T-helper 1 cell treated with Interleukin-12 subunit alpha and Interleukin-12 subunit beta and Interleukin-4 antibody, amounts not matched to agents 30 μg/mL and 1 μg/mL, for 36 hours (primary cell): Measurements from ENCODE around the gene H6PD.

Experiments
- H3K27ac Mint-ChIP-seq: one replicate; pipeline ENCODE4 v1.8.0; 2021; ENCODE audit warnings: mild to moderate bottlenecking, mixed read lengths
- H3K27me3 Mint-ChIP-seq: one replicate; pipeline ENCODE4 v1.8.0; 2021; ENCODE audit warnings: low read depth, mixed read lengths
- H3K36me3 Mint-ChIP-seq: one replicate; pipeline ENCODE4 v1.8.0; 2021; ENCODE audit warnings: low read depth, mixed read lengths
- H3K4me1 Mint-ChIP-seq: one replicate; pipeline ENCODE4 v1.8.0; 2021; ENCODE audit warnings: low read depth, mixed read lengths
- H3K4me3 Mint-ChIP-seq: one replicate; pipeline ENCODE4 v1.8.0; 2021; ENCODE audit warnings: mild to moderate bottlenecking, moderate library complexity, mixed read lengths
- H3K9me3 Mint-ChIP-seq: one replicate; pipeline ENCODE4 v1.8.0; 2021; ENCODE audit warnings: mixed read lengths

H6PD gene

DNA sequence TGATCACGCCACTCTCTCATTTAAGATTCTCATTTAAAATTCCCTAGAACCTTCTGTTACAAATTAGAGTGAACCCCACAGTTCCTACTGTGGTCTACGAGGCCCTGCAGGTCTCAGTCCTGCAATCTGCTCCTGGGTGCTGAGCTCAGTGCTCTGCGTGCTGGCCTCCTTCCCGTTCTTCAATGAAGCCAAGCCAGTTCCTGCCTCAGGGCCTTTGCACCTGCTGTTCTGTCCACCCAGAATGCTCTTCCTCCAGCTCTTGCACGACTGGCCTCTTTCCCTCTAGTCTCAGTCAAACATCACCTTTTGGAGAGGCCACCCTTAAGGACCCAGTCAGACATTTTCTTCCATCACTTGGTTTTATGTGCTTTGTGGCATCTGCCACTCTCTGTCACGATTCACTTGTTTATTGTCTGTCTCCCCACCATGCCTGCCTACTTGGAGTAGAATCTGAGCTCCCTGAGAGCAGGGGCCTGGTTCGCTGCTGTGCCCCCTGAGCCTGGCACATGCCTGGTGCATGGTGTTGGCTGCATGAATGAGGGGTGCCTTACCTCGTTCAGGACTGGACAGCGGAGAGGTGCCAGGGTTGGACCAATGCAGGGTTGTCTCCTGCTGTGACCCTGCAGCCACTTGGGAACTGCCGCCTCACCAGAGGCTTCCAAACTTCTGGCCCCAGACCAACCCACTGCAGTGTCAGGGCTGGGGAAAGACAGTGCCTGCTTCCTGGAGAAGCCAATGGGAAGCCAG is 9.7 kb upstream of the H6PD start:
- Mint-ChIP-seq H3K36me3 (no peaks in the 10 kb centered on the region), H3K27ac (no peak overlapping the region), H3K27me3 (peaks cover 12% of the 10 kb centered on the region), H3K4me3 (no peak overlapping the region), H3K9me3 (no peaks in the 10 kb centered on the region), H3K4me1 (no peaks in the 10 kb centered on the region)

DNA sequence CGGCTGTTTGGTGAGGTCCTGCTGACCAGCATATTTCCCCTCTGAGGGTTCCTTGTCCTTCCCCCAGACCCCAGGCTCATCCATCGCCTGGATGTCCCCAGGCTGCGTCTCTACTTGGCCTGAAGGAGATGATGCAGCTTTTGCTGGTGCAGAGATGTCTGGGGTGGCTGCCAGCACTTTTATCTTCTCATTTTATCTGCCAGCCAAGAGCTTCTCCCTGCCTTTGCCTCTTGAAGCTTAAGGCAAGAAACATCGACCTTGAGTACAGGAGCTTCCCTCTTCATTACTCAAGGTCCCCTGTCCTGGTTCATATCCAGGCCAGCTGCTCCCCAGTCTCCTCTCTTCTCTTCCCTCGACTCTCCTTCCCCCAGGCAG is 9.2 kb upstream of the H6PD start:
- Mint-ChIP-seq H3K9me3 (no peaks in the 10 kb centered on the region), H3K4me1 (no peaks in the 10 kb centered on the region), H3K27ac (no peak overlapping the region), H3K4me3 (no peak overlapping the region), H3K27me3 (peaks cover 8% of the 10 kb centered on the region), H3K36me3 (no peaks in the 10 kb centered on the region)

DNA sequence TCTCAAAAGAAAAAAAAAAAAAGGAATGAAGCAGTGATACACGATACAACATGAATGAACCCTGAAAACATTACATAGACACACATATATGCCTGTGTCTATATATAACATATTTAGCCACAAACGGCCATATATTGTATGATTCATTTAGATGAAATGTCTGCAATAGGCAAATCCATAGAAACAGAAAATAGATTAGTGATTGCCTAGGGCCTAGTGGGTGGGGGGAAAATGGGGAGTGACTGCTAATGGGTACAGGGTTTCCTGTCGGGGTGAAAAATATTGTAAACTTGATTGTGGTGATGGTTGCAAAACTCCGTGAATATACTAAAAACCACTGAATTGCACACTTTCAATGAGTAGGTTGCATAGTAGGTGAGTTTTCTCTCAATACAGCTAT is 6.0 kb upstream of the H6PD start:
- H3K27ac Mint-ChIP-seq: no peak overlapping the region
- peaks cover 6% of the 10 kb centered on the region for H3K27me3 Mint-ChIP-seq
- no peak overlapping the region for H3K4me3 Mint-ChIP-seq

DNA sequence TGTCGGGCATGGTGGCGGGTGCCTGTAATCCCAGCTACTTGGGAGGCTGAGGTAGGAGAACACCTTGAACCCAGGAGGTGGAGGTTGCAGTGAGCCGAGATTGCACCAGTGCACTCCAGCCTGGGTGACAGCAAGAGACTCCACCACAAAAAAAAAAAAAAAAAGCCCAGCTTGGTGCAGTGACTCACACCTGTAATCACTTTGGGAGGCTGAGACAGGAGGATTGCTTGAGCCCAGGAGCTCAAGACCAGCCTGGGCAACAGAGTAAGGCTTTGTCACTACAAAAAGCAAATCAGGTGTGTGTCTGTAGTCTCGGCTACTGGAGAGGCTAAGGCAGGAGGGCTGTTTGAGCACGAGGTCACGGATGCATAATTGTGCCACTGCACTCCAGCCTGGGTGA is 5.0 kb upstream of the H6PD start:
- H3K4me3 Mint-ChIP-seq: no peak overlapping the region
- peaks cover 4% of the 10 kb centered on the region for H3K4me1 Mint-ChIP-seq
- H3K27ac Mint-ChIP-seq: no peak overlapping the region
- peaks cover 6% of the 10 kb centered on the region for H3K27me3 Mint-ChIP-seq
- H3K36me3 Mint-ChIP-seq: no peaks in the 10 kb centered on the region
- H3K9me3 Mint-ChIP-seq: no peaks in the 10 kb centered on the region

More for the DNA sequence above, 6.0 kb upstream of the H6PD start:
- no peaks in the 10 kb centered on the region for H3K9me3 Mint-ChIP-seq
- H3K4me1 Mint-ChIP-seq: no peaks in the 10 kb centered on the region
- H3K36me3 Mint-ChIP-seq: no peaks in the 10 kb centered on the region

DNA sequence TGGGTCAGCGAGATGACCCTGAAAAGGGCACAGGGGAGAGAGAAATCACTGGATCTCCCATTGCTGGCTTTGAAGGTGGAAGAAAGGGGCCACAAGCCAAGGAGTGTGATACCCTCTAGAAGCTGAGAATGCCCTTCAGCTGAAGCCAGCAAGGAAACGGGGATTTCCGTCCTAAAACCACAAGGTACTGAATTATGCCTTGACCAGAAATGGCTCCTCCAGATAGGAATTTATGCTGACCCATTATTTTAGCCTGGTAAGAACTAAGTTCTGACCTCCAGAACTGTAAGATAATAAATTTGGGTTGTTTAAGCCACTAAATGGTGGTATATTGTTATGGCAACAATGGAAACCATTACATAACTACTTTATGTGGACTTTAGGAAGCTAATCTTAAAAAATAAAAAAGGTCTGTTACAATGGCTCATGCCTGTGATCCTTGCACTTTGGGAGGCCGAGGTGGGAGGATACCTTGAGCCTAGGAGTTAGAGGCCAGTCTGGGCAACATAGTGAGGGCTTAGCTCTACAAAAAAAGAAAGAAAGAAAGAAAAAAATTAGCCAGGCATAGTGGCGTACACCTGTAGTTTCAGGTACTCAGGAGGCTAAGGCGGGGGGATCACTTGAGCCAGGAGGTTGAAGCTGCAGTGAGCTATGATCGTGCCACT is 3.6 kb upstream of the H6PD start:
- Mint-ChIP-seq H3K9me3 (no peaks in the 10 kb centered on the region), H3K4me1 (peaks cover 4% of the 10 kb centered on the region), H3K27me3 (peaks cover 6% of the 10 kb centered on the region), H3K27ac (no peak overlapping the region), H3K36me3 (no peaks in the 10 kb centered on the region), H3K4me3 (no peak overlapping the region)

DNA sequence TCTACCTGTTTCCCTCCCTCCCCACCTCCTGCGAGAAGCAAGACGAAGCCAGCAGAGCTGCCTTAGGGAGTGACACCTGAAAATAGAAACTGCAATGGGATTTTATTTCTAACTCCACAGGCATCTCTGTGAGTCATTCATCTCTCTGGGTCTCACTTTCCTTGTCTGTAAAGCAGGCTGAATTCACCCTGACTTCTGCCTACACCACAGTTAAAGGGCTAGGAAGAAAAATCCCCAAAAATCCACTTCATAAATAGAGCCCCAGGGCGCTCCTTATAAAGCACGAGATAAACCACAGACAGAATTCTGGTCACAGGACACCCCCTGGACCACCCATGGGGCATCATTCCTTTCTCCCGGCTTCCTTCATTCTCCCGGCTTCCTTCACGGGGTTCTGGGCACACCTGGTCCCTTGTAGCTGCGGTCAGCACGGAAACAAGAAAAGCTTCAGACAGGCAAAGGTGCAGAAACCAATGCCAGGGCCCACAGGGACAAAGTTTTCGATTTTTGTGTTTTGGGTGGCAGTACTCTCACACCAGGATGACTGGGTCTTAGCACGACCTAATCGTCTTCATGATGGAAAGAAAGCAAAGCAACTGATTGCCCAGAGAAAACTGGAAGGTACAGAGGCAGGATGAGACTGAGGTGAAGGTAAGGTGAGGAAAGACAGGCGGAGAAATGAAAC is 2.8 kb upstream of the H6PD start:
- Mint-ChIP-seq H3K4me3 (peak overlapping the region; percentile 33), H3K36me3 (no peaks in the 10 kb centered on the region), H3K4me1 (peaks cover 4% of the 10 kb centered on the region), H3K27me3 (peaks cover 1% of the 10 kb centered on the region), H3K9me3 (no peaks in the 10 kb centered on the region), H3K27ac (no peak overlapping the region)

DNA sequence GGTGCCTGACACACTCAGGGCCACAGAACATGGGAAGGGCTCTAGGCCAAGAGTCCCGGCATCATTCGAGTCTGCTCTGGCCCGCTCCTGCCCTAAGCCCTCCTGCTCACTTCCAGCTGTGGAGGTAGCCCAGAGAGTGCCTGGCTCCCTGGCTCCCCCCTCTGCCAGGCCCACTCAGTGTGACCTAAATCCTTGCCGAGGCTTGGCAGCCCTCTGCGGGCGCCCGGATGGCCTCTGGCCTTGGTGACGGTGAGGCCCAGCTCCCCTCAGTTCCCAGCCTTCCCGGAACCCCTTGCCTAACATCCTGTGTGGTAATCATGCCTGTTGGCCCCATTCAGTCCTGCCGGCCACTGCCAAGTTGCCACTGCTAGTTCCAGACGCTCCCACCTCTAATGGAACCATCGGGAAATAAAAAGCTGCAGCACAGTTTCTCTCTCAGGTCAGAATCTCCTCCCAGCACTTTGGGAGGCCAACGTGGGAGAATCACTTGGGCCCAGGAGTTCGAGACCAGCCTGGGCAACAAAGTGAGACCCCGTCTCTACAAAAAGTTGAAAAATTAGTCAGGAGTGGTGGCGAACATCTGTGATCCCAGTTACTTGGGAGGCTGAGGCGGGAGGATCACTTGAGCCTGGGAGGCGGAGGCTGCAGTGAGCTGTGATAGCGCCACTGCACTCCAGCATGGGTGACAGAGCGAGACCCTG is 1.2 kb upstream of the H6PD start:
- peak overlapping the region; percentile 26 for H3K4me3 Mint-ChIP-seq
- peak overlapping the region; percentile 95 for H3K27ac Mint-ChIP-seq
- peaks cover 8% of the 10 kb centered on the region for H3K36me3 Mint-ChIP-seq
- H3K9me3 Mint-ChIP-seq: no peaks in the 10 kb centered on the region
- peaks cover 2% of the 10 kb centered on the region for H3K27me3 Mint-ChIP-seq
- H3K4me1 Mint-ChIP-seq: peaks cover 9% of the 10 kb centered on the region

DNA sequence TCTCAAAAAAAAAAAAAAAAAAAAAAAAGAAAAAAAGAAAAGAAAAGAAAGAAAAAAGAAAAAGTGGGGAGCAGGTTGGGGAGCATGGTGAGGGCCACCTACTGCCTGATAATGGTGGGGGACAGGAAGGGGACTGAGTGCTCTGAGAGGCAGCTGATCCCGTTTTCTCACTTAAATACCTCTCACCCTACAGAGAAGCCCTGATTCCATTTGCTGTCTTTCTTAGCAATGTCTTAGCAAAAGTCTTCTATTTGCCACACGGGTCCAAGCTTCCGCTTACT is 692 bp upstream of the H6PD start:
- peak overlapping the region; percentile 95 for H3K4me3 Mint-ChIP-seq
- H3K9me3 Mint-ChIP-seq: no peaks in the 10 kb centered on the region
- peak overlapping the region; percentile 95 for H3K27ac Mint-ChIP-seq
- peaks cover 13% of the 10 kb centered on the region for H3K4me1 Mint-ChIP-seq
- H3K27me3 Mint-ChIP-seq: peaks cover 4% of the 10 kb centered on the region
- peaks cover 11% of the 10 kb centered on the region for H3K36me3 Mint-ChIP-seq

DNA sequence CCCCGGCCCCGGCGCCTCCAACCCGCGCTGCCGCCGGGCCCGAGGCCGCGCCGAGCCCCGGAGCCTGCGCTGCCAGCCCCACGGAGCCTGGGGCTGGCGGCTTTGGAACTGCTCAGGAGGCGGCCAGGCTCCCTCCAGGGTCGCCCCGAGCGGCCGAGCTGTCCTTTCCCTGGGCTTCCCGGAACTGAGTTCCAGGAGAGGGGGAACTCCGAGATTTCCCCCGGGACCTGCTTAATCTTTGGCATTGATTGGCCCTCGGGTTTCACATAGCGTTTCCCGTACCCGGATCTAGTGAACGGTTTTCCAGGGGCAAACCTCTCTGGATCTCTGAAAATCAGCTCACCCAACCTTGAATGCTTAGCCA is 504 bp downstream of the H6PD start:
- peaks cover 24% of the 10 kb centered on the region for H3K4me1 Mint-ChIP-seq
- peak overlapping the region; percentile 90 for H3K27ac Mint-ChIP-seq
- H3K36me3 Mint-ChIP-seq: peaks cover 11% of the 10 kb centered on the region
- peaks cover 4% of the 10 kb centered on the region for H3K27me3 Mint-ChIP-seq
- no peaks in the 10 kb centered on the region for H3K9me3 Mint-ChIP-seq
- H3K4me3 Mint-ChIP-seq: peak overlapping the region; percentile 84

DNA sequence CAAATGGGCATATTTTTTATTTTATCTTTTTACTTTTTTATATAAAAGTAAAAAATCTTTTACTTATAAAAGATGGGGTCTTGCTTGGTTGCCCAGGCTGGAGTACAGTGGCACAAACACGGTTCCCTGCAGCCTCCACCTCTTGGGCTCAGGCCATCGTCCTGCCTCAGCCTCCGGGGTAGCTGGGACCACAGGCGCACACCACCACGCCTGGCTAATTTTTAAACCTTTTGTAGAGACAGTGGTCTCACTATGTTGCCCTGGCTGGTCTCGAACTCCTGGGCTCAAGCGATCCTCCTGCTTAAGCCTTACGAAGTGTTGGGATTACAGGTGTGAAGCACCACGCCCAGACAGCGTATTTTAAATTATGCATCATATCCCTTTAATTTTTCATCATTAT is 986 bp downstream of the H6PD start:
- H3K27me3 Mint-ChIP-seq: peaks cover 4% of the 10 kb centered on the region
- H3K4me1 Mint-ChIP-seq: peaks cover 29% of the 10 kb centered on the region
- H3K9me3 Mint-ChIP-seq: no peaks in the 10 kb centered on the region
- H3K36me3 Mint-ChIP-seq: peaks cover 11% of the 10 kb centered on the region
- peak overlapping the region; percentile 90 for H3K27ac Mint-ChIP-seq
- peak overlapping the region; percentile 84 for H3K4me3 Mint-ChIP-seq

DNA sequence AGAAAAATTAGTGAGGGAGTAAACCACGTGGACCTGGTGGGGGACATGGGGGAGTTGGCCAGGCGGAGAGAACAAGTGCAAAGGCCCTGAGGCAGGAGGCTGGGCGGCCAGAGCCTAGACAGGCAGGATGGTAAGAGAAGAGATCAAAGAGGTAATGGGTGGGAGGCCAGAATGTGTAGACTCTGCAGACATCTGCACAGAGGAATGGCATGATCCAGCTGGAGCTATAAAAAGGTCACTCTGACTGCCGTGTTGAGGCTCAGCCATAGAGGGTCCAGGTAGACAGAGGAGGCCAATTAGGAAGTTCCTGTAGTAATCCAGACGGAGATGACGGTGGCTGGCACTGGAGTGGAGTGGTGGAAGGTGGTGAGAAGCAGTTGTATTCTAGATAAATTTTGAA is 3.6 kb downstream of the H6PD start:
- Mint-ChIP-seq H3K9me3 (no peaks in the 10 kb centered on the region), H3K4me3 (peak overlapping the region; percentile 47), H3K36me3 (peaks cover 18% of the 10 kb centered on the region), H3K27me3 (peaks cover 4% of the 10 kb centered on the region), H3K27ac (no peak overlapping the region), H3K4me1 (peaks cover 44% of the 10 kb centered on the region)

DNA sequence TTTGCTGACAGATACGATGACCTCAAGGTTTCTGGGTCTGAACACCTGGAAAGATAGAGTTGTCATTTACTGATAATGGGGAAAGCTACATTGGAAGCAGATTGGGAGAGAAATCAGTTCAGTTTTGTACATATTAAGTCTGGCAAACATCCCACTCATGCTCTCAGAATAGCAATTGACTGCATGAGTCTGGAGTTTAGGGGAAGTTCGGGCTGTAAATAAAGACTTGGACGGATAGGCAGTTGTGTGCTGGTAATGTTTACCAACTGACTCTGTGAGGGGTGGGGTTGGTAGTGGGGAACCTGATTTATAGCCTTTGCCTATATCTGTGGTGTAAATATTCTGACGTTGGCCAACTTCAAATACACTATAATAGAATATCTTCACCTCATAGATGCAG is 4.0 kb downstream of the H6PD start:
- Mint-ChIP-seq H3K4me3 (peak overlapping the region; percentile 47), H3K27ac (no peak overlapping the region), H3K27me3 (peaks cover 4% of the 10 kb centered on the region), H3K9me3 (no peaks in the 10 kb centered on the region), H3K36me3 (peaks cover 18% of the 10 kb centered on the region), H3K4me1 (peaks cover 47% of the 10 kb centered on the region)

DNA sequence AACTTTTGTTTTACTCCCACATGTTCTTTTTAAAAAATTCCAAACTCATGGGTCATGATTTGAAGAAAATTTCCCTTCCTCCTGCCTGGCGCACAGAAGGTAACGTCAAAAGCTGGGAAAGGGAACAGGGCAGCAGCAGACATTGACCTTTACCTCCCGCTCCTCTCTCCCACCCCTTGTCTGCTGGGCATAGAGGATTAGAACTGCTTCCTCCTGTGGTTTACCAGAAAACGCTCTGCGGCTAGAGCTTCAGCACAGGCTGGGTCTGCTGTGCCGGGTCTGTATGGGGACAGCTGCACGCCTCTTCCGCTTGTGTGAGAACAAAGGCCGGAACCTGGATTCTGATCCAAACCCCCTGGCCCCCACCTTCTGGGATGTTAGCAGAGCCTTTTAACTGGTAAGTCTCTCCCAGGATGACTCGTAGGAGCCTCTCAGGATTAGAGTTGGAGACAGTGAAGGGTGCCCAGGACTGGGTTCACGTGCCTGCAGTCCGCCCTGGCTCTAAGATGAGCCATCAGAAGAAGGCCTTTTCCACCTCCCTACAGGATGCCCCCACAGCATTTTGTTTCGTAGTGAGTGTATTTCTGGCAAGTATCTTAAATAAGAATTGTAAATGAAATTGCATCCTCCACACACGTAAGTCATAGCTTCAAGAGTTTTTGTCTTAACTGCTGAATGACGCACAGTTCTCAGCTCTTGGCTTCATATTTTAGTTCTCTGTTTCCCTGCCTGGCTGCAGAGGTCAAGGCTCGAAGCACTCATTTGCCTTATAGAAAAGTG is 5.2 kb downstream of the H6PD start:
- H3K4me1 Mint-ChIP-seq: peaks cover 54% of the 10 kb centered on the region
- H3K4me3 Mint-ChIP-seq: peak overlapping the region; percentile 63
- H3K27me3 Mint-ChIP-seq: peaks cover 4% of the 10 kb centered on the region
- H3K36me3 Mint-ChIP-seq: peaks cover 19% of the 10 kb centered on the region
- H3K9me3 Mint-ChIP-seq: no peaks in the 10 kb centered on the region
- peak overlapping the region; percentile 80 for H3K27ac Mint-ChIP-seq
